ENCODE measurements around the gene DNAJC15.

The DNAJC15 gene

GRCh38 chr13:43110658-43111057 is 87.3 kb downstream of the DNAJC15 start:
- Histone ChIP-seq H3K4me3 (ENCODE audit: low read length) (no peak overlapping the region), H3K9ac (ENCODE audit: low read length) (no peak overlapping the region), H3K27me3 (ENCODE audit: control insufficient read depth, insufficient read depth, low read length) (no peaks in the 10 kb centered on the region), H3K36me3 (ENCODE audit: control insufficient read depth, insufficient read depth, low read length) (no peaks in the 10 kb centered on the region), H3K27ac (ENCODE audit: low read depth, low read length) (no peak overlapping the region), H3K4me1 (ENCODE audit: control insufficient read depth, insufficient read depth, low read length) (peaks cover 6% of the 10 kb centered on the region)

GRCh38 chr13:43111559-43112400 is 88.4 kb downstream of the DNAJC15 start:
- no peak overlapping the region for H3K4me3 ChIP-seq (ENCODE audit: low read length)
- H3K27me3 ChIP-seq (ENCODE audit: control insufficient read depth, insufficient read depth, low read length), result no peaks in the 10 kb centered on the region
- H3K36me3 ChIP-seq (ENCODE audit: control insufficient read depth, insufficient read depth, low read length), result no peaks in the 10 kb centered on the region
- no peak overlapping the region for H3K9ac ChIP-seq (ENCODE audit: low read length)
- H3K4me1 ChIP-seq (ENCODE audit: control insufficient read depth, insufficient read depth, low read length), result peaks cover 6% of the 10 kb centered on the region
- no peak overlapping the region for H3K27ac ChIP-seq (ENCODE audit: low read depth, low read length)

GRCh38 chr13:43113603-43114002 is 90.2 kb downstream of the DNAJC15 start:
- peaks cover 6% of the 10 kb centered on the region for H3K4me1 ChIP-seq (ENCODE audit: control insufficient read depth, insufficient read depth, low read length)
- no peak overlapping the region for H3K9ac ChIP-seq (ENCODE audit: low read length)
- H3K27ac ChIP-seq (ENCODE audit: low read depth, low read length), result no peak overlapping the region
- H3K36me3 ChIP-seq (ENCODE audit: control insufficient read depth, insufficient read depth, low read length), result no peaks in the 10 kb centered on the region
- H3K27me3 ChIP-seq (ENCODE audit: control insufficient read depth, insufficient read depth, low read length), result no peaks in the 10 kb centered on the region
- H3K4me3 ChIP-seq (ENCODE audit: low read length), result no peak overlapping the region

DNA sequence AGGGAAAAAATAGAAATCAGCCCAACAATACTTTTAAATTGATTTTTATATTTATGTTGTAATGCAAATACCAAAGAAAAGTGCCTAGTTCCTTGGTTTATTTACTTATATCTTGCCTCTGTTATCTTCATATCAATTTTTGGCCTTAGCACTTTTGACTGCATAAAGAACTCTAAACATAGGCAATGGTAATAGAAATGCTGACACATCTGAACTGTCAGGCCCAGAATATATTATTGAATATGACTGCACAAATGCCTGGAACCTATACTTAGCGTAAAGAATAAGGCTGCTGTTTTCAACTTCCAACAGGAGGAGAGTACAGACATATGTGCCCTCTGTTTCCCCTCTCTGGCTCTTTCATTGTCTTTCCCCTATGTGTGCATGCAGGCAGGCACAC is 91.1 kb downstream of the DNAJC15 start:
- H3K27ac ChIP-seq (ENCODE audit: low read depth, low read length), result no peak overlapping the region
- H3K27me3 ChIP-seq (ENCODE audit: control insufficient read depth, insufficient read depth, low read length), result no peaks in the 10 kb centered on the region
- H3K36me3 ChIP-seq (ENCODE audit: control insufficient read depth, insufficient read depth, low read length), result no peaks in the 10 kb centered on the region
- no peak overlapping the region for H3K9ac ChIP-seq (ENCODE audit: low read length)
- peaks cover 6% of the 10 kb centered on the region for H3K4me1 ChIP-seq (ENCODE audit: control insufficient read depth, insufficient read depth, low read length)
- no peak overlapping the region for H3K4me3 ChIP-seq (ENCODE audit: low read length)

DNA sequence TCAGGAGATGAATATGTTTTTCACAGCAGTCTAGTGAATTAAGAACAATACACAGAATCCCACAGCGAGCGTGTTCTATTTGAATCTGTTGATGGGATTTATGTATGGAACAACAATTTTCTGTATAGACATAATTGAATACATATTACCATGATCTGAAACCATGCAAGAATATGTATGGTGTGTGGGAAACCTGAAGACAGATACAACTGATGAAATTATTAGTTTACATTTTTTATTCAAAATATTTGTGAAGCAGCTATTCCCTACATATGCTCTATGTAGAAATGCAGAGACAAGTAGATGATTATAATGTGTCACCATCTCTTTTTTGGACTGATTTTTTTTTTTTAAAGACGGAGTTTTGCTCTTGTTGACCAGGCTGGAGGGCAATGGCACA is 91.8 kb downstream of the DNAJC15 start:
- peaks cover 6% of the 10 kb centered on the region for H3K4me1 ChIP-seq (ENCODE audit: control insufficient read depth, insufficient read depth, low read length)
- H3K27ac ChIP-seq (ENCODE audit: low read depth, low read length), result no peak overlapping the region
- H3K27me3 ChIP-seq (ENCODE audit: control insufficient read depth, insufficient read depth, low read length), result no peaks in the 10 kb centered on the region

GRCh38 chr13:43116242-43116641 is 92.9 kb downstream of the DNAJC15 start:
- Histone ChIP-seq H3K27me3 (ENCODE audit: control insufficient read depth, insufficient read depth, low read length) (no peaks in the 10 kb centered on the region), H3K27ac (ENCODE audit: low read depth, low read length) (no peak overlapping the region), H3K4me1 (ENCODE audit: control insufficient read depth, insufficient read depth, low read length) (peaks cover 6% of the 10 kb centered on the region), H3K9ac (ENCODE audit: low read length) (no peak overlapping the region), H3K36me3 (ENCODE audit: control insufficient read depth, insufficient read depth, low read length) (no peaks in the 10 kb centered on the region), H3K4me3 (ENCODE audit: low read length) (no peak overlapping the region)

More for the DNA sequence above, 91.8 kb downstream of the DNAJC15 start:
- Histone ChIP-seq H3K4me3 (ENCODE audit: low read length) (no peak overlapping the region), H3K9ac (ENCODE audit: low read length) (no peak overlapping the region), H3K36me3 (ENCODE audit: control insufficient read depth, insufficient read depth, low read length) (no peaks in the 10 kb centered on the region)

- Histone ChIP-seq H3K9ac (ENCODE audit: low read length) (no peak overlapping the region), H3K27ac (ENCODE audit: low read depth, low read length) (no peak overlapping the region), H3K36me3 (ENCODE audit: control insufficient read depth, insufficient read depth, low read length) (no peaks in the 10 kb centered on the region), H3K27me3 (ENCODE audit: control insufficient read depth, insufficient read depth, low read length) (no peaks in the 10 kb centered on the region), H3K4me1 (ENCODE audit: control insufficient read depth, insufficient read depth, low read length) (peaks cover 6% of the 10 kb centered on the region), H3K4me3 (ENCODE audit: low read length) (no peak overlapping the region)
Observed at GRCh38 chr13:43118521-43118920, 95.1 kb downstream of the DNAJC15 start.

DNA sequence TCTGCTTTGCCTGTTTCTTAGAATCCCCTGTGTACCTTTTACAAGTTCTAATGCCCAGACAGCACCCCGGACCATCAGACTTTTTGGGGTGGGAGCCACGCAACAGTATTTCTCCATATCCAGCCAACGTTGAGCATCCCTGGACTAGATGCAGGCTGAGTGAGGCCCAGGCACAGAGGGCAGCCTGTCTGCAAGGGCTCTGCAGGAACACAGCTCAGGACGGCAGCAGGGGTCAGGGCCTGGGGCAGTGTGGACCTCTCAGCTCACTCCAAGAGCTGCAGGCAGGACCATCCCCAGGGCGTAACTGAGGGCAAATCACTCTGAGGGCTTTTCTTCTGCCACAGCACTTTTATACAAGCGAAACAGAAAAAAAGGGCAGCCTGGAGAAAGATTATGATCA is 95.8 kb downstream of the DNAJC15 start:
- no peaks in the 10 kb centered on the region for H3K4me1 ChIP-seq (ENCODE audit: control insufficient read depth, insufficient read depth, low read length)
- H3K9ac ChIP-seq (ENCODE audit: low read length), result no peak overlapping the region
- H3K27ac ChIP-seq (ENCODE audit: low read depth, low read length), result no peak overlapping the region
- H3K4me3 ChIP-seq (ENCODE audit: low read length), result no peak overlapping the region
- H3K27me3 ChIP-seq (ENCODE audit: control insufficient read depth, insufficient read depth, low read length), result no peaks in the 10 kb centered on the region
- no peaks in the 10 kb centered on the region for H3K36me3 ChIP-seq (ENCODE audit: control insufficient read depth, insufficient read depth, low read length)

DNA sequence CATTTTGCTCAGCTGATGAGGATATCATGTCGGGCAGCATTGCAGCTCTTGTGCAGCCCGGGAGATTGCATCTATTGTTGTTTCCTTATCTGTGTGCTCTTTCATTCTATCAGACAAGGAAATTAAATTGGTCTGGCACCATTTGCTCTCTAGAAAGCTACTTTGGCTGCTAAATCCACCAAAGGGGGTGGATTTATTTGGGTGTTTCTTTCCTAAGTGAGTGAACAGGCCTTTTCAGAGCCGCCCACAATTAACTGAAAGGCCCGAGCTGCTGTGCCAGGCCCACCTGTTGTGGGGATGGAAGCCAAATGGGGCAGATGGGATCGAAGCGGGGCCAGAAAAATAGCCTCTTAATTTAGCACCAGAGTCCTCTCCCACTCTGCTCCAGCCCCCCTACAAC is 99.4 kb downstream of the DNAJC15 start:
- H3K9ac ChIP-seq (ENCODE audit: low read length), result no peak overlapping the region
- H3K4me3 ChIP-seq (ENCODE audit: low read length), result no peak overlapping the region
- H3K4me1 ChIP-seq (ENCODE audit: control insufficient read depth, insufficient read depth, low read length), result peaks cover 3% of the 10 kb centered on the region
- no peaks in the 10 kb centered on the region for H3K27me3 ChIP-seq (ENCODE audit: control insufficient read depth, insufficient read depth, low read length)
- H3K36me3 ChIP-seq (ENCODE audit: control insufficient read depth, insufficient read depth, low read length), result no peaks in the 10 kb centered on the region
- H3K27ac ChIP-seq (ENCODE audit: low read depth, low read length), result no peak overlapping the region

- Histone ChIP-seq H3K27me3 (ENCODE audit: control insufficient read depth, insufficient read depth, low read length) (no peaks in the 10 kb centered on the region), H3K27ac (ENCODE audit: low read depth, low read length) (no peak overlapping the region), H3K4me1 (ENCODE audit: control insufficient read depth, insufficient read depth, low read length) (peaks cover 11% of the 10 kb centered on the region), H3K4me3 (ENCODE audit: low read length) (no peak overlapping the region), H3K9ac (ENCODE audit: low read length) (no peak overlapping the region), H3K36me3 (ENCODE audit: control insufficient read depth, insufficient read depth, low read length) (no peaks in the 10 kb centered on the region)
Observed at GRCh38 chr13:43123856-43124255, 100.5 kb downstream of the DNAJC15 start.

GRCh38 chr13:43124490-43124889 is 101.1 kb downstream of the DNAJC15 start:
- Histone ChIP-seq H3K9ac (ENCODE audit: low read length) (no peak overlapping the region), H3K4me1 (ENCODE audit: control insufficient read depth, insufficient read depth, low read length) (peaks cover 11% of the 10 kb centered on the region), H3K36me3 (ENCODE audit: control insufficient read depth, insufficient read depth, low read length) (no peaks in the 10 kb centered on the region), H3K4me3 (ENCODE audit: low read length) (no peak overlapping the region), H3K27ac (ENCODE audit: low read depth, low read length) (no peak overlapping the region), H3K27me3 (ENCODE audit: control insufficient read depth, insufficient read depth, low read length) (no peaks in the 10 kb centered on the region)

DNA sequence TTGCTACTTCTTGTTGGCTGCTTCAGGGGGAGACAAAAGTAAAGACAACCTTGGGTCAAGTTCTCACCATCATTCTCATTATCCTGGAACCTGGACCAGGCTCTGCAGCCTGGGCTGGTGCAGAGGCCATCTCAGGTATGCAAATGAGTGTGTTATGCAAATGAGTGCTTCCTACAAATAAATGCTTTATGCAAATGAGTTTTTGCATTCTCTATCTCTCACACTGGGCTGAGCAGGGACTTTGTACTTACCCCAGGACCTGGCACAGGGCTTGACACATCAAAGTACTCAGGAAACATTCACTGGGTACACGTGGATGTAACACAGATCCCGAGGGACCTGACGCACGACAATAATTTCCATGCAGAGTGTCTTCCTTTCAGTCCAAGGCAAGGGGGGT is 103.0 kb downstream of the DNAJC15 start:
- no peaks in the 10 kb centered on the region for H3K36me3 ChIP-seq (ENCODE audit: control insufficient read depth, insufficient read depth, low read length)
- no peak overlapping the region for H3K27ac ChIP-seq (ENCODE audit: low read depth, low read length)
- H3K4me1 ChIP-seq (ENCODE audit: control insufficient read depth, insufficient read depth, low read length), result peaks cover 21% of the 10 kb centered on the region
- no peak overlapping the region for H3K4me3 ChIP-seq (ENCODE audit: low read length)
- no peaks in the 10 kb centered on the region for H3K27me3 ChIP-seq (ENCODE audit: control insufficient read depth, insufficient read depth, low read length)
- no peak overlapping the region for H3K9ac ChIP-seq (ENCODE audit: low read length)

All from rectal smooth muscle tissue (tissue), 1 donor.